ENCODE measurements around the gene DLGAP5. TPM values are rescaled to one million over a fixed set of nuclear protein-coding genes. Genes with fewer than 3 reads are reported as not detected.

The DLGAP5 gene
- 1 to 10 TPM in 1 of 3 donors, under 1 TPM in 2; under 0.01 to 1.8 (median 0.15) TPM for total RNA-seq

GRCh38 chr14:55191203-55192053, at the start of gene DLGAP5:
Gene DLGAP5 (minus strand): TSS chr14:55191585. CDS start chr14:55189179, 2,406 bp downstream.
- H3K4me1 ChIP-seq = peaks cover 0 to 3% of the 10 kb centered on the region in 2 donors
- intact Hi-C loops (cut with DNase I; ENCODE audit: low total_unique reads) = no loop called here

GRCh38 chr14:55240526-55241178, 49.3 kb upstream of the DLGAP5 start:
- H3K27me3 ChIP-seq = peaks cover 0 to 8% of the 10 kb centered on the region in 2 donors
- no peaks in the 10 kb centered on the region for H3K9me3 ChIP-seq
- H3K36me3 ChIP-seq = no peaks in the 10 kb centered on the region
- no peak for DNase-seq (ENCODE audit: low spot score in 2 of 2)
- no peak overlapping the region for H3K4me3 ChIP-seq
- no peak overlapping the region for H3K27ac ChIP-seq
- no peak for TF ChIP-seq CTCF (IDR thresholded peaks at IDR 0.05)
- H3K4me1 ChIP-seq = no peaks in the 10 kb centered on the region
- intact Hi-C loops (cut with DNase I; ENCODE audit: low total_unique reads) = no loop called here

More at GRCh38 chr14:55191203-55192053, at the start of gene DLGAP5:
- H3K27me3 ChIP-seq = no peaks in the 10 kb centered on the region
- H3K27ac ChIP-seq = peak within 1 kb of the TSS in 1 of 2 donors; percentile 82
- TF ChIP-seq POLR2A (IDR thresholded peaks at IDR 0.05) (no peak), POLR2AphosphoS5 (IDR thresholded peaks at IDR 0.05) (peak; percentile 11 to 66 (median 34))
- DNase-seq (ENCODE audit: low spot score in 2 of 2) = peak; percentile 87 to 94
- H3K9me3 ChIP-seq = no peaks in the 10 kb centered on the region
- no peaks in the 10 kb centered on the region for H3K36me3 ChIP-seq
- H3K4me3 ChIP-seq = peak within 1 kb of the TSS; percentile 47 to 69 (median 60)

- TF ChIP-seq POLR2A (IDR thresholded peaks at IDR 0.05) (no peak), POLR2AphosphoS5 (IDR thresholded peaks at IDR 0.05) (no peak), CTCF (IDR thresholded peaks at IDR 0.05) (no peak)
- Histone ChIP-seq H3K9me3 (no peaks in the 10 kb centered on the region), H3K36me3 (no peaks in the 10 kb centered on the region), H3K4me3 (no peak overlapping the region), H3K27me3 (peaks cover 0 to 8% of the 10 kb centered on the region in 2 donors), H3K27ac (no peak overlapping the region), H3K4me1 (no peaks in the 10 kb centered on the region)
- intact Hi-C loops (cut with DNase I; ENCODE audit: low total_unique reads) = no loop called here
- no peak for DNase-seq (ENCODE audit: low spot score in 2 of 2)
Observed at GRCh38 chr14:55239320-55239719, 47.9 kb upstream of the DLGAP5 start.

GRCh38 chr14:55238019-55238680, 46.8 kb upstream of the DLGAP5 start:
- H3K27ac ChIP-seq = no peak overlapping the region
- intact Hi-C loops (cut with DNase I; ENCODE audit: low total_unique reads) = no loop called here
- no peak for DNase-seq (ENCODE audit: low spot score in 2 of 2)
- H3K9me3 ChIP-seq = no peaks in the 10 kb centered on the region
- no peak overlapping the region for H3K4me3 ChIP-seq
- no peaks in the 10 kb centered on the region for H3K36me3 ChIP-seq
- no peaks in the 10 kb centered on the region for H3K4me1 ChIP-seq
- TF ChIP-seq POLR2A (IDR thresholded peaks at IDR 0.05) (no peak), POLR2AphosphoS5 (IDR thresholded peaks at IDR 0.05) (no peak)
- peaks cover 0 to 8% of the 10 kb centered on the region in 2 donors for H3K27me3 ChIP-seq

GRCh38 chr14:55233591-55233990, 42.2 kb upstream of the DLGAP5 start:
- DNase-seq (ENCODE audit: low spot score in 2 of 2) = no peak
- H3K4me1 ChIP-seq = no peaks in the 10 kb centered on the region
- no peaks in the 10 kb centered on the region for H3K9me3 ChIP-seq
- no peak overlapping the region for H3K27ac ChIP-seq
- no peaks in the 10 kb centered on the region for H3K36me3 ChIP-seq
- H3K4me3 ChIP-seq = no peak overlapping the region
- intact Hi-C loops (cut with DNase I; ENCODE audit: low total_unique reads) = no loop called here
- no peak for TF ChIP-seq CTCF (IDR thresholded peaks at IDR 0.05)
- no peak for TF ChIP-seq POLR2A (IDR thresholded peaks at IDR 0.05)
- no peak for TF ChIP-seq POLR2AphosphoS5 (IDR thresholded peaks at IDR 0.05)
- no peaks in the 10 kb centered on the region for H3K27me3 ChIP-seq
